ENCODE data around the gene CCNL2.
"Not testable (repeated sequence)": the region's sequence is repeated elsewhere in the genome, so short reads cannot be mapped to it uniquely, and the experiment has no call there.

CCNL2 gene

DNA sequence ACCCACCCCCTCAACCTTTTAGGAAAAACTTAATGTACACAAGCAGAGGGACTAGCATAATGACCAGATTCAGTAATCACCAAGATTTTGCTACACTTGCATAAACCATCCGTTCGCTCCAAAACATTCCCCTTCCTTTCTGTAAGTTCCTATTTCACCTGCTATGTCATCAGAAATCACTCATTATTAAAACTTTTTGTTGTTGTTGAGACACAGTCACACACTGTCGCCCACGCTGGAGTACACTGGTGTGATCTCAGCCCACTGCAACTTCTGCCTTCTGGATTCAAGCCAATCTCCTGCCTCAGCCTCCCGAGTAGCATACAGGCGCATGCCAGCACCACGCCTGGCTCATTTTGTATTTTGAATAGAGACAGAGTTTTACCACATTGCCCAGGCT is 4.5 kb upstream of the CCNL2 start:
- DNase-seq (ENCODE audit: low read depth) = no peak

DNA sequence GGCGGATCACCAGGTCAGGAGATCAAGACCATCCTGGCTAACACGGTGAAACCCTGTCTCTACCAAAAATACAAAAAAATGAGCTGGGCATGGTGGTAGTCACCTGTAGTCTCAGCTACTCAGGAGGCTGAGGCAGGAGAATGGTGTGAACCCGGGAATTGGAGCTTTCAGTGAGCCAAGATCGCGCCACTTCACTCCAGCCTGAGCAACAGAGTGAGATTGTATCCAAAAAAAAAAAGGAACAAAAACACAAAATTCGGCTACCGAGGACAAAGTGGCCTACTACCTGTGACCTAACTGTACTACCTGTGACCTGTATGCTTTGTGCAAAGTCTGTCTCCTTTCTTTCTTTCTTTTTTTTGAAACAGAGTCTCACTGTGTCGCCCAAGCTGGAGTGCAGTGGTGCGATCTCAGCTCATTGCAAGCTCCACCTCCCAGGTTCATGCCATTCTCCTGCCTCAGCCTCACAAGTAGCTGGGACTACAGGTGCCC is 3.8 kb upstream of the CCNL2 start:
- not testable (repeated sequence) for H3K4me3 ChIP-seq (replicated peaks; ENCODE audit: low read depth, low read length); DNase-seq (ENCODE audit: low read depth)

More for the DNA sequence above, 4.5 kb upstream of the CCNL2 start:
- TF ChIP-seq, protein P1, sequence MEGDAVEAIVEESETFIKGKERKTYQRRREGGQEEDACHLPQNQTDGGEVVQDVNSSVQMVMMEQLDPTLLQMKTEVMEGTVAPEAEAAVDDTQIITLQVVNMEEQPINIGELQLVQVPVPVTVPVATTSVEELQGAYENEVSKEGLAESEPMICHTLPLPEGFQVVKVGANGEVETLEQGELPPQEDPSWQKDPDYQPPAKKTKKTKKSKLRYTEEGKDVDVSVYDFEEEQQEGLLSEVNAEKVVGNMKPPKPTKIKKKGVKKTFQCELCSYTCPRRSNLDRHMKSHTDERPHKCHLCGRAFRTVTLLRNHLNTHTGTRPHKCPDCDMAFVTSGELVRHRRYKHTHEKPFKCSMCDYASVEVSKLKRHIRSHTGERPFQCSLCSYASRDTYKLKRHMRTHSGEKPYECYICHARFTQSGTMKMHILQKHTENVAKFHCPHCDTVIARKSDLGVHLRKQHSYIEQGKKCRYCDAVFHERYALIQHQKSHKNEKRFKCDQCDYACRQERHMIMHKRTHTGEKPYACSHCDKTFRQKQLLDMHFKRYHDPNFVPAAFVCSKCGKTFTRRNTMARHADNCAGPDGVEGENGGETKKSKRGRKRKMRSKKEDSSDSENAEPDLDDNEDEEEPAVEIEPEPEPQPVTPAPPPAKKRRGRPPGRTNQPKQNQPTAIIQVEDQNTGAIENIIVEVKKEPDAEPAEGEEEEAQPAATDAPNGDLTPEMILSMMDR (IDR thresholded peaks at IDR 0.05; ENCODE audit: low read length, missing control alignments) = no peak
- H3K4me3 ChIP-seq (replicated peaks; ENCODE audit: low read depth, low read length) = no peak overlapping the region

DNA sequence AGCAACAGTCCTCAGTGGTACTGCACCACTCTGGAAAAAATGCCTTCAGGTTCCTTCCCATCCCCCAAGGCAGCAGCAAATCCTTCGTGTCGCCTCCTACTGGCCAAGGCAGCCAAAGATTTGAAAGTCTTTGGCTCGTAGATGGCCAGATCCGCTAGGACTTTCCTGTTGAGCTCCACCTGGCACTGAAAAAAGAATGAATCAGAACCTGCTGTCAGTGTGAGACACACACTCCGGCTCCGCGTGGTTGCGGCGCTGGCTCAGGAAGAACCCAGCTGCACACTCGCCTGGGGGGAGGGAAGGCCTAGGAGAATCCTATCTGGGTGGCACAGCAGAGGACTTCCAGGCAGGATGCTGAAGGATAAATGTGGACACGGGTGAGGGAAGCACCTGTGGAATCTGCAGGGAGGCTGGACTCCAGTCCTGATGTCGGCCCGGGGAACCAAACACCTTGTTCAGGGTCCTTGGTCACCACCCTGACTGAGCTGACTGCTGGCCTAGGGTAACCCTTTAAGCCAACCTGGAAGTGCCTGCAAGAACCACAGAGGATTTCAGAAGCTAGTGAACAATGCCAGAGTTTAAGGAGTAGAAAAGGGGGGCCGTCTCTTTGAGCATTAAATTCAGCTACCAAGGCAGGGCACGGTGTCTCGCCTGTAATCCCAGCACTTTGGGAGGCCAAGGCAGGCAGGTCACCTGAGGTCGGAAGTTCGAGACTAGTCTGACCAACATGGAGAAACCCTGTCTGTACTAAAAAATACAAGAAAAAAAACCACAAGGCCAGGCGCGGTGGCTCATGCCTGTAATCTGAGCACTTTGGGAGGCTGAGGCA is 3.2 kb upstream of the CCNL2 start:
- TF ChIP-seq, protein P1 (IDR thresholded peaks at IDR 0.05; ENCODE audit: low read length, missing control alignments) = peak; percentile 76
- peak; percentile 72 for DNase-seq (ENCODE audit: low read depth)
- H3K4me3 ChIP-seq (replicated peaks; ENCODE audit: low read depth, low read length) = no peak overlapping the region

DNA sequence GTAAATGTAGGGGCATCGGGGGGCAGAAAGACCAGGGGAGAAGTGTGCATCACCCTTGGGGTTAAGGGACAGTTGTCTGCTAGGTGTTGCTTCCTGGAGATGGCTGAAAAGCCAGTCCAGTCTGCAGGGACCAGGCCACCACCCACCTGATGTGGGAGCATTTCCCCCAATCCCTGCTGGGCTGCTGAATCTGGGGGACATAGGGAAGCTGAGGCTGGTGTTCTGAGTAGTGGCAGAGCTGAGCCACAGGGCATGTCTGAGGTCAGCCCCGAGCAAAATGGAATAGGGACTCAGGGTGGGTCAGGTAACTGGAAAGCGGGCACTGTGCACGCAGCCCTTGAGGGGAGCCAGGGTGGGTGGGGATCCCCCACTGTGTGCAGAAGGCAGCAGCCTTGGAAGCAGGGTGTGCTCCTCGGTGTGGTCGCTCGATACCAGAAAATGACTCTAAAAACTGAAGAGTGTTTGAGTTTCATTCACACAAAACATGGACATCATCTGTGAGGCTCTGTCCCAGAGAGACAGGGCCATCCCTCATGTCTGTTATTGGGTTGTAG is 2.4 kb upstream of the CCNL2 start:
- H3K4me3 ChIP-seq (replicated peaks; ENCODE audit: low read depth, low read length) = no peak overlapping the region
- no peak for DNase-seq (ENCODE audit: low read depth)
- TF ChIP-seq, protein P1 (IDR thresholded peaks at IDR 0.05; ENCODE audit: low read length, missing control alignments) = no peak

GRCh38 chr1:1400576-1401456 is 1.7 kb upstream of the CCNL2 start:
- no peak for DNase-seq (ENCODE audit: low read depth)
- TF ChIP-seq, protein P1 (IDR thresholded peaks at IDR 0.05; ENCODE audit: low read length, missing control alignments) = no peak
- H3K4me3 ChIP-seq (replicated peaks; ENCODE audit: low read depth, low read length) = peak overlapping the region; percentile 97

DNA sequence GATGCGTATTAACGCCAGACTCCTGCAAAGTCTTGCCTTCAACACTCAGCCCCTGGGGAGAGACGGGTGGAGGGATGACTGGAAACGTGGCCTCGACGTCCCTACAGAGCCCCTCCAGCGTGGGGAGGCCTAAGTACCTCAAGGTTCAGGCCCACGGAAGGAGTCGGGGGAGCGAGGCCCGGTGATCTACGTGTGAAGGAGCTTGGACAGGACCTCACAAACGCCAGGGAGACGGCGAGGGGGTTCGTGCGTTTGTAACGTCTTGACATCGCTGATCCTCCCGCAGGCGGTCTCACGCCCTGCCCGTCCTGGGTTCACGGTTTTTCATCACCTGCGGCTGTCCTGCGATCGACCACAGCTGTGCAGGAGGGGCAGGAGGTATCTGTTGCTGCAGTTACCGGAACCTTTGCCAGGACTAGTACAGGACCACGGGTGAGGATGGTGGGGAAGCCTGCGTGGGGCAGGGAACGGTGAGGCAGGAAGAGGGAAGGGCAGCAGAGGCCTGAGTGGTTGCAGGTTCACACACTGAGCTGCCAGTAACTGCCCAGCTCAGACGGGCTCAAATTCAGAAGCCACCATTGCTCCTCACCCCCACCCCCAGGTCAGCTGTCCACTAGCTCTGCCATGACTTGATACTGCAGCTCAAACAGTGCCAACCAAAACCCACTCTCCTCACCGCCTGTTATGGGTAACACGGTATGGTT is 889 bp upstream of the CCNL2 start:
- peak overlapping the region; percentile 97 for H3K4me3 ChIP-seq (replicated peaks; ENCODE audit: low read depth, low read length)
- DNase-seq (ENCODE audit: low read depth) = peak; percentile 29
- TF ChIP-seq, protein P1 (IDR thresholded peaks at IDR 0.05; ENCODE audit: low read length, missing control alignments) = no peak

All from fibroblast of pulmonary artery (primary cell).